CD14-positive monocyte (primary cell): ENCODE results near the gene ANAPC13. TPM values are rescaled to one million over a fixed set of nuclear protein-coding genes. Genes with fewer than 3 reads are reported as not detected.

ENCODE experiments used
- DNase-seq, 3 donors: peaks; one replicate each; pipeline ENCODE4 v3.0.0-alpha.2; 2011 to 2022
- H2AFZ ChIP-seq: 2 replicates; pipeline ENCODE4 v1.6.0; 2012; ENCODE audit warnings: mild to moderate bottlenecking, low read depth, low read length, inconsistent platforms; ENCODE audit not compliant: insufficient read depth, poor library complexity, severe bottlenecking
- H3K27ac ChIP-seq, 2 donors: 1 replicate in 1 of 2; 2 replicates in 1 of 2; pipeline ENCODE4 v1.5.1; 2012 to 2013; ENCODE audit warnings: low read length in 2 of 2, control low read depth in 1 of 2, inconsistent platforms in 1 of 2, low read depth in 1 of 2, mild to moderate bottlenecking in 1 of 2
- H3K27me3 ChIP-seq, 2 donors: one replicate each; pipeline versions ENCODE4 v1.6.0 to v1.6.1; 2011 to 2013; ENCODE audit warnings: low read length in 2 of 2; ENCODE audit not compliant: control insufficient read depth in 2 of 2, insufficient read depth in 2 of 2
- H3K36me3 ChIP-seq, 2 donors: replicated peaks in 1 of 2; 1 replicate in 1 of 2; 2 replicates in 1 of 2; pipeline versions ENCODE4 v1.5.1 to v1.6.1; 2012 to 2013; ENCODE audit warnings: low read length in 2 of 2, control low read depth in 1 of 2, inconsistent platforms in 1 of 2, mild to moderate bottlenecking in 1 of 2; ENCODE audit not compliant: insufficient read depth in 2 of 2, control insufficient read depth in 1 of 2
- H3K4me1 ChIP-seq, 2 donors: 1 replicate in 1 of 2; 2 replicates in 1 of 2; pipeline versions ENCODE4 v1.5.1 to v1.6.1; 2012 to 2013; ENCODE audit warnings: low read length in 2 of 2, control low read depth in 1 of 2, inconsistent platforms in 1 of 2, mild to moderate bottlenecking in 1 of 2, moderate library complexity in 1 of 2; ENCODE audit not compliant: insufficient read depth in 2 of 2, control insufficient read depth in 1 of 2
- H3K4me2 ChIP-seq: replicated peaks from 2 replicates; pipeline ENCODE3; 2012; ENCODE audit warnings: low read length, moderate library complexity, mild to moderate bottlenecking; ENCODE audit not compliant: poor library complexity, severe bottlenecking; ENCODE audit errors: extremely low read depth
- H3K4me3 ChIP-seq, 3 experiments: fragments of 200-600 bp in 1 of 3; sonication (generic) in 1 of 3; replicated peaks in 1 of 3; 1 replicate in 2 of 3; 2 replicates in 1 of 3; pipeline ENCODE4 v1.5.1; 2011 to 2013; ENCODE audit warnings: low read length in 3 of 3, mild to moderate bottlenecking in 3 of 3, control low read depth in 2 of 3, low read depth in 2 of 3, inconsistent platforms in 1 of 3, moderate library complexity in 1 of 3
- H3K79me2 ChIP-seq: 2 replicates; pipeline ENCODE4 v1.6.0; 2012; ENCODE audit warnings: mild to moderate bottlenecking, control low read depth, inconsistent platforms, low read length, moderate library complexity; ENCODE audit not compliant: insufficient read depth
- H3K9ac ChIP-seq: 2 replicates; pipeline ENCODE4 v1.6.0; 2017; ENCODE audit warnings: low read length, mild to moderate bottlenecking; ENCODE audit not compliant: insufficient read depth, poor library complexity, severe bottlenecking
- H3K9me3 ChIP-seq, 2 donors: replicated peaks in 1 of 2; 1 replicate in 1 of 2; 2 replicates in 1 of 2; pipeline versions ENCODE4 v1.5.1 to v1.6.1; 2012 to 2013; ENCODE audit warnings: low read length in 2 of 2, control low read depth in 1 of 2; ENCODE audit not compliant: control insufficient read depth in 1 of 2, insufficient read depth in 1 of 2
- H4K20me1 ChIP-seq: 2 replicates; pipeline ENCODE4 v1.6.0; 2012; ENCODE audit warnings: mild to moderate bottlenecking, low read length, control low read depth, moderate library complexity; ENCODE audit not compliant: insufficient read depth
- H3K27ac Mint-ChIP-seq, 7 donors: one replicate each; pipeline ENCODE4 v1.8.0; 2020; ENCODE audit warnings: mild to moderate bottlenecking in 7 of 7, mixed read lengths in 7 of 7, moderate library complexity in 6 of 7, inconsistent platforms in 2 of 7
- H3K27me3 Mint-ChIP-seq, 3 donors: one replicate each; pipeline ENCODE4 v1.8.0; 2021 to 2022; ENCODE audit warnings: low read depth in 3 of 3, mild to moderate bottlenecking in 3 of 3, mixed read lengths in 3 of 3, moderate library complexity in 3 of 3, inconsistent platforms in 1 of 3
- H3K36me3 Mint-ChIP-seq, 2 donors: one replicate each; pipeline ENCODE4 v1.8.0; 2020; ENCODE audit warnings: mixed read lengths in 2 of 2, inconsistent platforms in 1 of 2, mild to moderate bottlenecking in 1 of 2
- H3K4me1 Mint-ChIP-seq: one replicate; pipeline ENCODE4 v1.8.0; 2020; ENCODE audit warnings: mild to moderate bottlenecking, mixed read lengths
- H3K4me3 Mint-ChIP-seq, 2 donors: one replicate each; pipeline ENCODE4 v1.8.0; 2020; ENCODE audit warnings: mild to moderate bottlenecking in 2 of 2, mixed read lengths in 2 of 2, moderate library complexity in 1 of 2
- H3K9me3 Mint-ChIP-seq, 7 donors: one replicate each; pipeline ENCODE4 v1.8.0; 2020 to 2022; ENCODE audit warnings: mixed read lengths in 7 of 7, mild to moderate bottlenecking in 6 of 7, moderate library complexity in 6 of 7, inconsistent platforms in 2 of 7
- WGBS: methylation state at CpG from one replicate; pipeline ENCODE4 v1.1.5; 2013; ENCODE audit warnings: missing lambda C conversion rate; ENCODE audit not compliant: insufficient coverage; 5-methylcytosine and 5-hydroxymethylcytosine counted together
- intact Hi-C, 2 donors: fragments of 100-400 bp; cut with micrococcal nuclease; formaldehyde crosslinking; loops; one replicate each; pipeline versions ENCODE4 v1.15.0 to v1.15.1; 2023
- polyA plus RNA-seq, 3 donors: library from polyadenylated mRNA; depleted of rRNA in 1 of 3; unstranded in 2 of 3; stranded (reverse) in 1 of 3; fragments of 300-500 nt in 2 of 3; fragments of >200 nt in 1 of 3; fragmentation: Illumina TruSeq in 2 of 3; gene quantifications; 1 replicate in 2 of 3; 2 replicates in 1 of 3; pipeline ENCODE4 v1.2.3, GENCODE V29; 2012 to 2021
- TF ChIP-seq, protein P1 (sequence below): fragments of 200-600 bp; IDR thresholded peaks from one replicate; pipeline ENCODE4 v1.8.0; 2022; ENCODE audit warnings: antibody characterized with exemption, mild to moderate bottlenecking

ANAPC13 gene
- polyA plus RNA-seq, 3 donors = 33.5 to 102 (median 92.4) TPM

DNA sequence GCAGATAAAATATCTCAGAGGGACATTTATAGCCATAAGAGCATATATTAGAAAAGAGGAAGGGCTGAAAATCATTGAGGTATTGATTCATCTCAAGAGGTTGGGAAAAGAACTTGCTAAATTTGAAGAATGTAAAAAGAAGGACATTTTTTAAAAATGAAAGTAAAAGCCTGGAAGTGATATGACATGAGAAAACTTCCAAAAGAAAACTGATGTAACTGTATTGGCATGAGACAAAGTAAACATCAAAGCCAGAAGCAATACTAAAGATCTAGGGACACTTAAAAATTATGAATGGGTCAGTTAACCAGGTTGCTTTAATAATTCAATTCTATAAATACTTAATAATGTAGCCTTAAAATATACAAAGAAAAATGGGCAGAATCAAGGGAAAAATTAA lies 32.0 kb upstream of the ANAPC13 start:
- no peak overlapping the region for H3K4me3 Mint-ChIP-seq
- H3K27ac Mint-ChIP-seq = peak overlapping the region in 4 of 7 donors; percentile 17 to 71 (median 59)
- peaks cover 6 to 23% (median 11%) of the 10 kb centered on the region in 7 donors for H3K9me3 Mint-ChIP-seq

DNA sequence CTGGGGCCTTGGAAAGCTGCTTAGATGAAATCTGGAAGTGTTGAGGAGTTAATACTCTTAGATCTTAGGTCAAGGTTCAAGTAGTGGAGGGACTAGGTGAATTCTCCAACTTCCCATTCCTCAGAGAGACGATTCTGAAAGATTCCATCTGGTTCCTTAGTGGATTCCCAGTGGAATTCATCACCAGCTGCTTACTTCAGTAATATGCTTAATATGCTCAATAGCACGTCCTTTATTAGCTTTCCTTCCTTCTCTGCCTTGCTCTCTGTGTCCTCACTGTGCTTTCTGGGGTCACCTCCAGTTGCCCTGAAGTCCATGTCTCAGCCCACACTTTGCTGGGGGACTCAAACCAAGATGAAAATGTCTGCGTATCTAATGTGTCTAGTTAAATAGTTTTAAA lies 31.1 kb upstream of the ANAPC13 start:
- peak overlapping the region in 5 of 7 donors; percentile 6 to 82 (median 75) for H3K27ac Mint-ChIP-seq
- H3K36me3 Mint-ChIP-seq = peaks cover 37 to 44% of the 10 kb centered on the region in 2 donors
- Histone ChIP-seq H3K9ac (no peak overlapping the region), H3K9me3 (peaks cover 4 to 7% of the 10 kb centered on the region in 2 donors), H3K27me3 (no peaks in the 10 kb centered on the region), H3K4me2 (no peak overlapping the region), H3K4me3 (no peak overlapping the region), H3K79me2 (peaks cover 20% of the 10 kb centered on the region), H4K20me1 (no peaks in the 10 kb centered on the region), H3K4me1 (no peaks in the 10 kb centered on the region), H2AFZ (no peak overlapping the region), H3K27ac (peak overlapping the region in 1 of 2 donors; percentile 47), H3K36me3 (peaks cover 22 to 57% of the 10 kb centered on the region in 2 donors)
- intact Hi-C loops = no loop called here
- TF ChIP-seq, protein P1, sequence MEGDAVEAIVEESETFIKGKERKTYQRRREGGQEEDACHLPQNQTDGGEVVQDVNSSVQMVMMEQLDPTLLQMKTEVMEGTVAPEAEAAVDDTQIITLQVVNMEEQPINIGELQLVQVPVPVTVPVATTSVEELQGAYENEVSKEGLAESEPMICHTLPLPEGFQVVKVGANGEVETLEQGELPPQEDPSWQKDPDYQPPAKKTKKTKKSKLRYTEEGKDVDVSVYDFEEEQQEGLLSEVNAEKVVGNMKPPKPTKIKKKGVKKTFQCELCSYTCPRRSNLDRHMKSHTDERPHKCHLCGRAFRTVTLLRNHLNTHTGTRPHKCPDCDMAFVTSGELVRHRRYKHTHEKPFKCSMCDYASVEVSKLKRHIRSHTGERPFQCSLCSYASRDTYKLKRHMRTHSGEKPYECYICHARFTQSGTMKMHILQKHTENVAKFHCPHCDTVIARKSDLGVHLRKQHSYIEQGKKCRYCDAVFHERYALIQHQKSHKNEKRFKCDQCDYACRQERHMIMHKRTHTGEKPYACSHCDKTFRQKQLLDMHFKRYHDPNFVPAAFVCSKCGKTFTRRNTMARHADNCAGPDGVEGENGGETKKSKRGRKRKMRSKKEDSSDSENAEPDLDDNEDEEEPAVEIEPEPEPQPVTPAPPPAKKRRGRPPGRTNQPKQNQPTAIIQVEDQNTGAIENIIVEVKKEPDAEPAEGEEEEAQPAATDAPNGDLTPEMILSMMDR = no peak
- 100% methylated on average over 1 of the region's 3 CpGs for WGBS
- peaks cover 2 to 15% (median 6%) of the 10 kb centered on the region in 7 donors for H3K9me3 Mint-ChIP-seq
- peaks cover 8% of the 10 kb centered on the region for H3K4me1 Mint-ChIP-seq
- no peak for DNase-seq
- no peaks in the 10 kb centered on the region for H3K27me3 Mint-ChIP-seq
- no peak overlapping the region for H3K4me3 Mint-ChIP-seq

More for the DNA sequence above, 32.0 kb upstream of the ANAPC13 start:
- TF ChIP-seq, protein P1 = no peak
- Histone ChIP-seq H4K20me1 (no peaks in the 10 kb centered on the region), H3K4me1 (no peaks in the 10 kb centered on the region), H3K9me3 (peaks cover 4 to 12% of the 10 kb centered on the region in 2 donors), H3K79me2 (peaks cover 20% of the 10 kb centered on the region), H2AFZ (no peak overlapping the region), H3K27me3 (no peaks in the 10 kb centered on the region), H3K4me2 (no peak overlapping the region), H3K4me3 (no peak overlapping the region), H3K36me3 (peaks cover 16 to 57% of the 10 kb centered on the region in 2 donors), H3K9ac (no peak overlapping the region), H3K27ac (peak overlapping the region in 1 of 2 donors; percentile 63)
- intact Hi-C loops = no loop called here
- DNase-seq = no peak
- H3K4me1 Mint-ChIP-seq = peaks cover 8% of the 10 kb centered on the region
- H3K36me3 Mint-ChIP-seq = peaks cover 40 to 52% of the 10 kb centered on the region in 2 donors
- no peaks in the 10 kb centered on the region for H3K27me3 Mint-ChIP-seq
